HepG2 (cell line): Measurements from ENCODE around the gene SSBP2. TPM values are rescaled to one million over a fixed set of nuclear protein-coding genes. Genes with fewer than 3 reads are reported as not detected.

Source experiments
- AKAP8 ChIP-seq: sonication (generic); formaldehyde crosslinking; IDR thresholded peaks from 2 replicates; pipeline ENCODE4 v1.5.1; 2020; ENCODE audit warnings: mild to moderate bottlenecking, missing genetic modification reagents
- ARNT2 ChIP-seq: sonication (generic); formaldehyde crosslinking; IDR thresholded peaks from 2 replicates; pipeline ENCODE4 v1.8.0; 2022; ENCODE audit warnings: mild to moderate bottlenecking, low read depth, missing genetic modification reagents, moderate library complexity
- ATF2 ChIP-seq: sonication (generic); formaldehyde crosslinking; IDR thresholded peaks from 2 replicates; pipeline ENCODE4 v1.4.0; 2020; ENCODE audit warnings: missing genetic modification reagents
- CEBPG ChIP-seq: IDR thresholded peaks from 2 replicates; pipeline ENCODE4 v1.6.1; 2016
- CREM ChIP-seq, 2 experiments: sonication (generic) in 1 of 2; formaldehyde crosslinking in 1 of 2; IDR thresholded peaks; 2 replicates each; pipeline versions ENCODE4 v1.4.0 to v1.6.1; 2016 to 2020; ENCODE audit warnings: antibody characterized with exemption in 1 of 2, mild to moderate bottlenecking in 1 of 2, missing genetic modification reagents in 1 of 2
- KDM2A ChIP-seq: sonication (generic); formaldehyde crosslinking; IDR thresholded peaks from 2 replicates; pipeline ENCODE4 v1.4.0; 2020; ENCODE audit warnings: low read depth, missing genetic modification reagents, borderline replicate concordance
- KMT2B ChIP-seq: IDR thresholded peaks from 2 replicates; pipeline ENCODE4 v1.6.1; 2016; ENCODE audit warnings: missing genetic modification reagents, missing compliant biosample characterization
- LBX2 ChIP-seq: sonication (generic); formaldehyde crosslinking; IDR thresholded peaks from 2 replicates; pipeline ENCODE4 v1.5.0; 2020; ENCODE audit warnings: missing genetic modification reagents, mild to moderate bottlenecking, borderline replicate concordance
- MIER3 ChIP-seq: IDR thresholded peaks from 2 replicates; pipeline ENCODE4 v1.6.1; 2016; ENCODE audit warnings: missing compliant biosample characterization, borderline replicate concordance
- MXI1 ChIP-seq: IDR thresholded peaks from 3 replicates; pipeline ENCODE4 v1.6.1; 2012; ENCODE audit warnings: low read depth, low read length, inconsistent platforms, borderline replicate concordance
- NCOA2 ChIP-seq: sonication (generic); formaldehyde crosslinking; IDR thresholded peaks from 2 replicates; pipeline ENCODE4 v1.8.0; 2022; ENCODE audit warnings: inconsistent platforms
- TBX2 ChIP-seq: sonication (generic); formaldehyde crosslinking; IDR thresholded peaks from 2 replicates; pipeline ENCODE4 v1.5.0; 2020; ENCODE audit warnings: missing genetic modification reagents, mild to moderate bottlenecking, borderline replicate concordance
- TOPORS ChIP-seq: sonication (generic); formaldehyde crosslinking; IDR thresholded peaks from 2 replicates; pipeline ENCODE4 v1.8.0; 2023; ENCODE audit warnings: mild to moderate bottlenecking, missing genetic modification reagents
- YY1 ChIP-seq: IDR thresholded peaks from 2 replicates; pipeline ENCODE4 v1.6.1; 2011; ENCODE audit warnings: low read length, low read depth, moderate library complexity, mild to moderate bottlenecking; ENCODE audit not compliant: insufficient read depth, insufficient replicate concordance
- ZBTB14 ChIP-seq: sonication (generic); formaldehyde crosslinking; IDR thresholded peaks from 2 replicates; pipeline ENCODE4 v1.4.0; 2020; ENCODE audit warnings: missing genetic modification reagents
- ZBTB34 ChIP-seq: sonication (generic); formaldehyde crosslinking; IDR thresholded peaks from 2 replicates; pipeline ENCODE4 v1.8.0; 2022; ENCODE audit warnings: mild to moderate bottlenecking, missing genetic modification reagents
- ZFP82 ChIP-seq: sonication (generic); formaldehyde crosslinking; IDR thresholded peaks from 2 replicates; pipeline ENCODE4 v1.5.1; 2020; ENCODE audit warnings: mild to moderate bottlenecking, missing genetic modification reagents, borderline replicate concordance
- ZHX1 ChIP-seq: sonication (generic); formaldehyde crosslinking; IDR thresholded peaks from 2 replicates; pipeline ENCODE4 v1.8.1; 2022; ENCODE audit warnings: low read depth, mild to moderate bottlenecking, missing genetic modification reagents
- ZNF121 ChIP-seq: sonication (generic); formaldehyde crosslinking; IDR thresholded peaks from 2 replicates; pipeline ENCODE4 v1.5.0; 2020; ENCODE audit warnings: mild to moderate bottlenecking, missing genetic modification reagents
- ZNF441 ChIP-seq: sonication (generic); formaldehyde crosslinking; IDR thresholded peaks from 2 replicates; pipeline ENCODE4 v1.7.0; 2021; ENCODE audit warnings: missing genetic modification reagents, borderline replicate concordance
- ZNF564 ChIP-seq: sonication (generic); formaldehyde crosslinking; IDR thresholded peaks from 2 replicates; pipeline ENCODE4 v1.8.1; 2023; ENCODE audit warnings: mild to moderate bottlenecking, missing genetic modification reagents
- ZNF652 ChIP-seq: IDR thresholded peaks from 2 replicates; pipeline ENCODE4 v1.6.1; 2016; ENCODE audit warnings: low read depth, borderline replicate concordance
- ZSCAN5A ChIP-seq: sonication (generic); formaldehyde crosslinking; IDR thresholded peaks from 2 replicates; pipeline ENCODE4 v1.8.0; 2022; ENCODE audit warnings: mild to moderate bottlenecking, missing genetic modification reagents, borderline replicate concordance
- polyA plus RNA-seq, 8 experiments: library from polyadenylated mRNA; depleted of rRNA in 3 of 8; stranded (reverse) in 7 of 8; unstranded in 1 of 8; fragments of >200 nt; fragmentation: Illumina TruSeq in 4 of 8; extraction: Trizol in 4 of 8; gene quantifications; 2 replicates each; pipeline versions ENCODE4 v1.2.1 to v1.2.3, GENCODE V29; 2011 to 2016; ENCODE audit warnings: low read depth in 4 of 8, missing spikeins in 1 of 8, mixed read lengths in 1 of 8; ENCODE audit not compliant: insufficient read depth in 1 of 8
- total RNA-seq, 5 experiments: library from RNA; depleted of rRNA; stranded (reverse); fragments of >200 nt; fragmentation: Illumina TruSeq; extraction: Trizol; gene quantifications; 2 replicates each; pipeline ENCODE4 v1.2.3, GENCODE V29; 2016; ENCODE audit warnings: low read depth in 1 of 5

Gene SSBP2
- total and polyA plus RNA-seq, 2 of the 13 experiments (the other 11 are each of a cell fraction or from before 2014, with no cell fraction given) = 0.16 TPM; not detected in 1

- TF ChIP-seq ZHX1 = no peak
- no peak for TF ChIP-seq ZNF121 (CRISPR knock-in tag)
- no peak for TF ChIP-seq KDM2A
- TF ChIP-seq MIER3 (CRISPR knock-in tag) = no peak
- no peak for TF ChIP-seq ARNT2 (CRISPR knock-in tag)
- no peak for TF ChIP-seq ATF2 (CRISPR knock-in tag)
- peak; percentile 91 for TF ChIP-seq CEBPG (CRISPR knock-in tag)
- no peak for TF ChIP-seq MXI1
- TF ChIP-seq ZBTB14 (CRISPR knock-in tag) = no peak
- TF ChIP-seq ZSCAN5A (CRISPR knock-in tag) = no peak
- TF ChIP-seq ZFP82 (CRISPR knock-in tag) = no peak
- TF ChIP-seq CREM (IDR thresholded peaks at IDR 0.05) = peak; percentile 14; the same call in 1 of the 2 replicates
- no peak for TF ChIP-seq CREM (CRISPR knock-in tag; IDR thresholded peaks at IDR 0.05)
- TF ChIP-seq TOPORS = no peak
- no peak for TF ChIP-seq AKAP8 (CRISPR knock-in tag)
- TF ChIP-seq ZNF441 = no peak
- peak; percentile 40 for TF ChIP-seq NCOA2 (CRISPR knock-in tag)
- TF ChIP-seq ZBTB34 (CRISPR knock-in tag) = no peak
- no peak for TF ChIP-seq TBX2 (CRISPR knock-in tag)
- TF ChIP-seq YY1 = no peak
- no peak for TF ChIP-seq ZNF652 (CRISPR knock-in tag)
- TF ChIP-seq ZNF564 = no peak
- TF ChIP-seq KMT2B (CRISPR knock-in tag) = no peak
- TF ChIP-seq LBX2 (CRISPR knock-in tag) = no peak
These were observed 300.0 kb downstream of the SSBP2 start (continued) for GRCh38 chr5:81450940-81451339.
